Motor neuron (in vitro differentiated cells): ENCODE measurements around the gene TOM1. TPM values are rescaled to one million over a fixed set of nuclear protein-coding genes. Genes with fewer than 3 reads are reported as not detected.

Source experiments
- ATAC-seq, 8 experiments: fragments of 200-7000 bp; cut with Tn5 transposase; replicated peaks in 6 of 8; 2 replicates each; pipeline ENCODE4 v1.8.0; 2021; ENCODE audit warnings: mild to moderate bottlenecking in 8 of 8, moderate library complexity in 8 of 8
- H3K27ac ChIP-seq, 2 donors: fragments of 250-450 bp; sonication (Bioruptor Pico); 2 replicates each; pipeline ENCODE4 v1.9.0; 2021; ENCODE audit warnings: antibody characterized with exemption in 2 of 2, mild to moderate bottlenecking in 2 of 2, moderate library complexity in 1 of 2
- H3K4me1 ChIP-seq, 2 donors: fragments of 250-450 bp; sonication (Bioruptor Pico); replicated peaks in 1 of 2; 2 replicates each; pipeline ENCODE4 v1.6.1; 2021; ENCODE audit warnings: antibody characterized with exemption in 2 of 2, mild to moderate bottlenecking in 2 of 2, moderate library complexity in 1 of 2
- H3K4me3 ChIP-seq, 5 donors: fragments of 250-450 bp; sonication (Bioruptor Pico); 2 replicates each; pipeline ENCODE4 v1.9.0; 2021; ENCODE audit warnings: antibody characterized with exemption in 5 of 5, mild to moderate bottlenecking in 5 of 5, moderate library complexity in 4 of 5
- WGBS, 10 experiments: fragments of 450-650 bp; shearing (Covaris generic); methylation state at CpG; one replicate each; pipeline ENCODE4 v1.0.0; 2022; 5-methylcytosine and 5-hydroxymethylcytosine counted together
- in situ Hi-C, 9 experiments: fragments of 400-800 bp; cut with MboI; loops; one replicate each; pipeline ENCODE4 v1.15.0; 2021; ENCODE audit warnings: low sequenced_read_pairs in 9 of 9, low pct_unique_long_range_greater_than_20kb in 2 of 9; ENCODE audit not compliant: unreplicated experiment in 9 of 9
- total RNA-seq, 8 experiments: library from RNA; unstranded; fragments of 300-600 nt; gene quantifications; 2 replicates each; pipeline versions ENCODE4 v1.2.3 to v1.2.4, GENCODE V29; 2022

The TOM1 gene
- 10 to 100 TPM; 17.8 to 52.3 (median 32.7) TPM for total RNA-seq

DNA sequence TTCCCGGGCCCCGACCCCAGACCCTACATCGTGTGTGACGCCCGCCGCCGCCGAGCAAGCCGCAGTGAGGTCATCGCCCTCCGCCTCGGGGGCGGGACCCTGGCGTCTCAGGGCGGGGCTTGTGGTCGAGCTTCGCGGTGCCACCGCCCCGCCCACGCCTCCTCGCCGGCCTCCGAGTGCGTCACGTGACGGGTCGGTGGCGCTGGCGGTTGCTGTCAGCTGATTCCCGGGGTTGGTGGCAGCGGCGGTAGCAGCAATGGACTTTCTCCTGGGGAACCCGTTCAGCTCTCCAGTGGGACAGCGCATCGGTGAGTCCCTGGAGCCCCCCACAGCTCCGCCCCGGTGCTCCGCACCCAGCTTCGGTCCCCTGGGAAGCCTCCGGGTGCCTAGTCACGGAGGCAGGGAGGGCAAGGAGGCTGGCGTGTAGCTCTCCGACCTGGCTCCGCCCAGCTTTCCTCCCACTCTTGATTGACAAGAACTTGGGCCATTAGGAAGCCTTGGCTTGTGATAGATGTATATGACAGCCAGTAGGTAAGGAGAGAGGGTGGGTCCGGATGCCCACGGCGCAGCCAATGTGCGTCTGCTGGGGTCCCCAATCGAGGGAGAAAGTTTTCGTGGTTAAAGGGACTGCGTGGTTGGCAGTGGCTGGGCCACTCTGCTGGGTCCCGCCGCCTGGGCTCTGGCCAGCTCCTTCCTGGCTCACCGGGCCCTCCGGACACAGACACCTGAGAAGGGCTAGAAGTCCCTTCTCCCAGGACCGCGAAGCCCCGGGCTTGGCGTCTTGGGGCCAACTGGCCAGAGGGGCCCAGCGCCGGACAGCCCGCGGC is at the start of gene TOM1:
TSS of gene TOM1 (plus strand) at position 222 of the 827 bp plus-strand sequence. CDS start at position 257, 35 bp downstream.
- Histone ChIP-seq H3K27ac (peak within 1 kb of the TSS; percentile 82 to 92), H3K4me3 (peak within 1 kb of the TSS; percentile 84 to 98 (median 92)), H3K4me1 (peaks cover 7 to 14% of the 10 kb centered on the region in 2 donors)
- 0 to 13% (median 1%) methylated on average over 1 to 11 of the region's 64 CpGs; no CpG with 5 or more reads in 4 of the 10 experiments for WGBS, 10 experiments
- in situ Hi-C loops: no loop called here
- peak; percentile 85 to 95 (median 94) for ATAC-seq

DNA sequence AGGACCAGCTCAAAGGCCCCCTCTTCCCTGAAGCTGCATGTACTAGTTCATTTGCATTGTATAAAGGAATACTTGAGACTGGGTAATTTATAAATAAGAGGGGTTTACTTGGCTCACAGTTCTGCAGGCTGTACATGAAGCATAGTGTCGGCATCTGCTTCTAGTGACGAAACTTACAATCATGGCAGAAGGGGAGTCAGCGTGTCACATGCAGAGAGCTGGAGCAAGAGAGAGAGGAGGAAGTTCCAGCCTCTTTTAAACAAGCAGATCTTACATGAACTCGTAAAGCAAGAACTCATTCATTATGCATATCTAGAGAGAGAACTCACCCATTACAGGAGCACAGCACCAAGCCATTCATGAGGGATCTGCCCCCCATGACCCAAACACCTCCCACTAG is 49.5 kb upstream of the TOM1 start:
- whole genome bisulfite sequencing, 10 experiments: 31 to 95% (median 75%) methylated on average over 2 to 4 of the region's 4 CpGs; no CpG with 5 or more reads in 3 of the 10 experiments
- no peaks in the 10 kb centered on the region for H3K4me1 ChIP-seq
- no peak for ATAC-seq
- H3K4me3 ChIP-seq: no peak overlapping the region
- in situ Hi-C loops: no loop called here
- H3K27ac ChIP-seq: no peak overlapping the region

DNA sequence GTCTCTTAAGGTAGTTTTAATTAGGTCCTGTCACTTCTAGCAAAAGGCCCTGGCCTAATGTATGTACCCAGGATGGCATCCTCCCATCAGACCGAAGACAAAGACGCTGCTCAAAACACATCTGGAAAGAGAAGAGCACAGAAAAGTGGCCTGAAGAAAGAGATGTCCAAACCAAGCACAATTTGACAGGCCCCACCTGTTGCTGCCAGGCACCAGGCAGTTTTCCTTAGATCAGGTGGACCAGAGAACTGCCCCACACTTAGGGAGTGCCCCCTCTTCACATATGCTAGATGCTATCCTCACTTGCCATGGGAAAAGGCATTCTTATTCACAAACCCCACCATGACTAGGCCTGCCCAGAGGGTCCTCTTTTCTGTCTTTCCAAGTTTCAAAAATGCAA is 45.7 kb upstream of the TOM1 start:
- H3K4me3 ChIP-seq: no peak overlapping the region
- no peak overlapping the region for H3K27ac ChIP-seq
- ATAC-seq: no peak
- peaks cover 6 to 7% of the 10 kb centered on the region in 2 donors for H3K4me1 ChIP-seq
- in situ Hi-C loops: no loop called here
- WGBS, 10 experiments: 10 to 92% (median 79%) methylated on average over 1 to 2 of the region's 2 CpGs; no CpG with 5 or more reads in 5 of the 10 experiments

DNA sequence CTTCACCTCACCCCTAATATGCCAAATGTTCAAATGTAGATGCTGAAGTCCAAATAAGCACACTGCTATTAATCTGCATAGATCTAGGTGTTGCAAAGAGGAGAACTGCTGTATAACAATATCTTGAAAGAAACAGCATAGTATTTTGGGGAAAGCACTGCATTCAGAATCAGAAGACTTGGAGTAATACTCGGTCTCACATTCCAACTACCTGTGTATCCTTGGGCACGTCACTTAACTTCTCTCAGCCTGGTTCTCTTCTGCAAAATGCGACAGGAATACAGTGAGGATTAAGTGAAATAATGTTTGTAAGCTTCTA is 42.7 kb upstream of the TOM1 start:
- peak overlapping the region in 1 of 2 donors; percentile 97 for H3K27ac ChIP-seq
- ATAC-seq: peak in 4 of 8 experiments; percentile 7 to 50 (median 16)
- in situ Hi-C loops: no loop called here
- WGBS, 10 experiments: 0 to 10% (median 2%) methylated on average over 1 to 3 of the region's 3 CpGs; no CpG with 5 or more reads in 4 of the 10 experiments
- peak overlapping the region; percentile 75 to 98 (median 95) for H3K4me3 ChIP-seq
- peaks cover 12% of the 10 kb centered on the region in 2 donors for H3K4me1 ChIP-seq

GRCh38 chr22:35257321-35258190 is 42.1 kb upstream of the TOM1 start, which contains the start of gene HMGXB4:
TSS of gene HMGXB4 (plus strand) at chr22:35257493. CDS start at chr22:35262391, 4,898 bp downstream.
- ATAC-seq: peak; percentile 89 to 95 (median 93)
- Histone ChIP-seq H3K4me3 (peak within 1 kb of the TSS; percentile 75 to 98 (median 95)), H3K27ac (peak within 1 kb of the TSS; percentile 93 to 97), H3K4me1 (peaks cover 12% of the 10 kb centered on the region in 2 donors)
- in situ Hi-C loops: no loop called here
- 0 to 3% (median 0%) methylated on average over 1 to 10 of the region's 84 CpGs; no CpG with 5 or more reads in 7 of the 10 experiments for WGBS, 10 experiments

DNA sequence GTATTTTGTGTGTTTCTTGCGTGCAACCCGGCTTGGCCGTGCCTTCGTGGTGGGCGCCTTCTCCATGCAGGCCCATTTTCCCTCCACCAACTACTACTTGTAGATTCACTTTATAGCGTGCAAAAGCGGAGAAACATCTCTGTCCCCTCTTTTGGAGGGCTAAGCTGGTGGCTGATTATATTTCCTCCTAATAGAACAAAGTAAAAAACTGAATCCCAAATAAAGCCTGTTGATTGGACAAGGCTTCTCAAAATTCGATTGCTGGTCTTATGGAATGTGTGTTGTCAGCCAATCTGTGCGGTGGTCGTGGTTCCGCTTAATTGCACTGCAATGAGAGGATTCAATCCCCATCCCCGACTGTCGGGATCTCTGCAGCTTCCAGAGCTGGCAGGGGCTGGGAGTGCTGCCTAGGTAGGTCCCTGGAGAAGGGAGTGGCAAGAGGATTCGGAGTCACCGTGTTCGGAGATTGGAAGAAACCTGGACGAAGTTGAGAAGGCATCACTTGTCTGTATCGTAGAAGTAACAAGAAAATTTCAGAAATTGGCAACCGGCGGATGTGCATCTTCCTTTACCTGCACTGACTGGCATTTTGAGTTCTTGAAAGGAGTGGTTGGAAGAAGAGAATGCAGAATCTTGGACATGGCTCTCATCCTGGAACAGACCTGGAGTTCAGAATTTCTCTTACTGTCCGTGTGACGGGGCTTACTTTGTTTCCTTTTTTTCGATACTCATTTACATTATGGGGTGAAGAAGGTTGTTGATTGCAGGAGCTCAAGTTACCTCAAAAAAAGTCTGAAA is 41.3 kb upstream of the TOM1 start:
- peaks cover 12% of the 10 kb centered on the region in 2 donors for H3K4me1 ChIP-seq
- H3K27ac ChIP-seq: peak overlapping the region; percentile 93 to 97
- in situ Hi-C loops: no loop called here
- 3 to 80% (median 30%) methylated on average over 1 to 19 of the region's 23 CpGs for WGBS, 10 experiments
- peak overlapping the region; percentile 75 to 98 (median 95) for H3K4me3 ChIP-seq
- ATAC-seq: peak in 3 of 8 experiments; percentile 3 to 7 (median 6)

DNA sequence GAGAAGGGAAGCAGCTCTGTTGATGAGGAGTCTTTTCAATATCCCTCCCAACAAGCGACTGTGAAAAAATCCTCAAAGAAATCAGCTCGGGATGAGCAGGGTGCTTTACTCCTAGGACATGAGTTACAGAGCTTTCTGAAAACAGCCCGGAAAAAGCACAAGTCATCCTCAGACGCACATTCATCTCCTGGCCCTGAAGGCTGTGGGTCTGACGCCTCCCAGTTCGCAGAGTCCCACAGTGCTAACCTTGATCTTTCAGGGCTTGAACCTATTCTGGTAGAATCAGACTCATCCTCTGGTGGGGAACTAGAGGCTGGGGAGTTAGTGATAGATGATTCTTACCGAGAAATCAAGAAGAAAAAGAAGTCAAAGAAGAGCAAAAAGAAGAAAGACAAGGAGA is 34.7 kb upstream of the TOM1 start:
- Histone ChIP-seq H3K4me1 (no peaks in the 10 kb centered on the region), H3K27ac (no peak overlapping the region), H3K4me3 (no peak overlapping the region)
- in situ Hi-C loops: no loop called here
- no peak for ATAC-seq
- WGBS, 10 experiments: 60 to 100% (median 100%) methylated on average over 1 to 7 of the region's 7 CpGs

DNA sequence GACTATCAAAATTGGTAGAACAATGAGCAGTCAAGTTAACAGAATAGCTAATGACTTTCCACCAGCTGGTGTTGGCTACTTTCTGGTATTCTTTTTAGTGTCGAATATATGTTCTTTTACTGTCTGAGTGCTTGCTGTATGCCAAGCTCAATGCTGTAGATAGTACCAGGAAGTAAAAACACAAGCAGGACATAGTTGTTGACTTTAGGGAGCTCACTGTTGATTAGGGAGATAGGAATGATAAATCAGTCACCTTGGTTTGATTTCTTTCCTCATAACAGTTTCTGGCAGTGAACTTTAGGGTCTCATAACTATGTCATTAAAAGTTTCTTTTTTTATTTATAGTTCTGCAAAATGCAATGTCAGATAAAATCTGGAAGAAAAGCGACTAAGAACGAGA is 33.4 kb upstream of the TOM1 start:
- WGBS, 10 experiments: 60 to 100% (median 95%) methylated on average over 1 to 3 of the region's 3 CpGs
- in situ Hi-C loops: no loop called here
- no peak overlapping the region for H3K27ac ChIP-seq
- H3K4me1 ChIP-seq: no peaks in the 10 kb centered on the region
- H3K4me3 ChIP-seq: no peak overlapping the region
- ATAC-seq: no peak

GRCh38 chr22:35269630-35270029 is 30.1 kb upstream of the TOM1 start:
- no peak overlapping the region for H3K27ac ChIP-seq
- no peak overlapping the region for H3K4me3 ChIP-seq
- ATAC-seq: no peak
- 92 to 100% (median 100%) methylated on average over 1 to 3 of the region's 3 CpGs; no CpG with 5 or more reads in 2 of the 10 experiments for WGBS, 10 experiments
- in situ Hi-C loops: no loop called here
- H3K4me1 ChIP-seq: no peaks in the 10 kb centered on the region

DNA sequence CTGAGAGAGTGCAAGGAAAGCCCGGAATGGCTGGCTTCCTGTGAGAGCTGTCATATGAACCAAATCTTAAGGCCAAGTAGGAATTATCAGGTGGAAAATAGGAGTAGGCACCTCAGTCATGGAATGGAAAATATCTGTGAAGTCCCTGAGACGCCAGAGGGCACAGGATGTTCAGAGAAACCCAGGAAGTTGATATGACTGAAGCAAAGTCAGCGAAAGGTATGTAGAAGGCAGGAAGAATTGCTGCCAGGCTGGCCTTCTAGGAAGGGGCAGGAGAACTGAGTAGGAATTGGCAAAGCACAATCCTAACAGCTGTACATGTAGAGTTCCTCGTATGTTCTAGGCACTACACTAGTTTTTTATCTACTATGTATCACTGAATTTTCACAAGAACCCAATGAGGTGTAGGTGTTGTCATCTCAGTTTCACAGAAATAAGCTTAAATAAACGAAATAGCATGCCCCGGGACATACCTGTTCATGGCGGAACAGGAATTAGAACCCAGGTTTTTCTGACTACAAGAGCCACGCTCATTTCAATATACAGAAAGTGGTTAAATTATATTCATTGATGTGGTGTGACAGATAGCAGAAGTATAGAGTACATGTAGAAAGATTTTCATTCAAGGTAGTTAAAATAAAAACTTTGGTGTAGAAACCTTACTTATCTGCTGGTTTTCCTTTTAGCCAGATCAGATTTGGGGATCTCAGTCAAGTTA is 25.4 kb upstream of the TOM1 start:
- in situ Hi-C loops: no loop called here
- H3K27ac ChIP-seq: no peak overlapping the region
- ATAC-seq: no peak
- no peak overlapping the region for H3K4me3 ChIP-seq
- no peaks in the 10 kb centered on the region for H3K4me1 ChIP-seq
- WGBS, 10 experiments: 80 to 100% (median 93%) methylated on average over 1 to 8 of the region's 8 CpGs; no CpG with 5 or more reads in 1 of the 10 experiments

DNA sequence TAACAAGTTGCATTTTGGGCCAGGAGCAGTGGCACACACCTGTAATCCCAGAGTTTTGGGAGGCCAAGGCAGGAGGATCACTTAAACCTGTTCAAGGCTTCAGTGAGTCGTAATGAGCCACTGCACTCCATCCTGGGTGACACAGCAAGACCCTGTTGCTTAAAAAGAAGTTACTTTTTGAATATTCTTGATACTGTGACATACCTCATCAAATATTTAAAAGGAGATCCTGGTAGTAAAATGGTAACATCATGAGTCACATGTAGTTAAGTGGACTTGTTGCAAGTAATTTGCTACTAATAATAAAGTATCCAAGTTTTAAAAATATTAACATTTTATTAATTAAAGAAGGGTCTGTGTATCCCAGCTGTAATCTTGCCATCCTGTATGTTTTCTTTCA is 24.1 kb upstream of the TOM1 start:
- no peak for ATAC-seq
- 90 to 100% (median 100%) methylated on average over 1 of the region's 1 CpG; no CpG with 5 or more reads in 4 of the 10 experiments for WGBS, 10 experiments

GRCh38 chr22:35276019-35276418 is 23.7 kb upstream of the TOM1 start:
- in situ Hi-C loops: no loop called here
- no peak for ATAC-seq
- 83 to 100% (median 100%) methylated on average over 2 to 4 of the region's 4 CpGs for WGBS, 10 experiments
- no peak overlapping the region for H3K4me3 ChIP-seq
- H3K4me1 ChIP-seq: no peaks in the 10 kb centered on the region
- no peak overlapping the region for H3K27ac ChIP-seq

More for the DNA sequence above, 24.1 kb upstream of the TOM1 start:
- Histone ChIP-seq H3K4me3 (no peak overlapping the region), H3K4me1 (no peaks in the 10 kb centered on the region), H3K27ac (no peak overlapping the region)
- in situ Hi-C loops: no loop called here
